ENCODE data around the gene LTBR. TPM values are rescaled to one million over a fixed set of nuclear protein-coding genes. Genes with fewer than 3 reads are reported as not detected.

LTBR gene
- polyA plus RNA-seq, 4 donors, result 59.3 to 80.2 (median 69.5) TPM

GRCh38 chr12:6380141-6381121, 3.5 kb upstream of the LTBR start:
- no peak for DNase-seq (ENCODE audit: low read depth in 4 of 4, low spot score in 2 of 4)

DNA sequence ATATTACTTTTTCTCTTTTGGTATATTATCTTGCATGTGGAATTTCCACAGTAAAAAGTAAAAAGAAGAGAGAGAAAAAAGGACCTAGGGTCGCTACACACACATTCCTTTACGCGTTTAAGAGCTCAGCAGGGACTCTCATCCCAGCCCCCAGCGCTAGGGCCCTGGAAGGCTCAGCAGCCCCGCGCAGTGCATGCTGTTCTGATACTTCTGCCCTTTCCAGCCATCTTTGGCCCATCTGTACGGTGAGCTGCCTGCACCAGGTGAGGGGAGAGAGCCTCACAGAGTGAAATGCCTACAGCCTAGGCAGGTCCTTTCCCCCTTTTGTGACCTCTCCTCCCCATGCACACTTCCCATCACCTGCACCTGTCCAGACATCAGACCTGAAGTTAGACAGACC, 1.6 kb upstream of the LTBR start:
- no peak for DNase-seq (ENCODE audit: low read depth in 4 of 4, low spot score in 2 of 4)

- DNase-seq (ENCODE audit: low read depth in 4 of 4, low spot score in 2 of 4), result no peak
Observed at GRCh38 chr12:6382982-6383381, 980 bp upstream of the LTBR start.

GRCh38 chr12:6384499-6385436, 806 bp downstream of the LTBR start:
- no peak for DNase-seq (ENCODE audit: low read depth in 4 of 4, low spot score in 2 of 4)

DNA sequence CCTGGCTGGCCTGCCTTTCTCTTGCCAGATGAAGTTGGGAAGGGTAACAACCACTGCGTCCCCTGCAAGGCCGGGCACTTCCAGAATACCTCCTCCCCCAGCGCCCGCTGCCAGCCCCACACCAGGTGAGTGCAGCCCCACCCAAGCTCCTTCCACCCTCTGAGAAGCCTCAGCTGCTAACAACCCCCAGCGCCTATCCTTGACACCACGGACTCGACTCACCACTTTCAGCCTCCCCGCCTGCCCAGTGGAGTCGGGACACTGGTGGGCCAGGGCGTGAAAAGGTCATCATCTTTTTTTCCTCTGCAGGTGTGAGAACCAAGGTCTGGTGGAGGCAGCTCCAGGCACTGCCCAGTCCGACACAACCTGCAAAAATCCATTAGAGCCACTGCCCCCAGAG, 2.1 kb downstream of the LTBR start:
- no peak for DNase-seq (ENCODE audit: low read depth in 4 of 4, low spot score in 2 of 4)

DNA sequence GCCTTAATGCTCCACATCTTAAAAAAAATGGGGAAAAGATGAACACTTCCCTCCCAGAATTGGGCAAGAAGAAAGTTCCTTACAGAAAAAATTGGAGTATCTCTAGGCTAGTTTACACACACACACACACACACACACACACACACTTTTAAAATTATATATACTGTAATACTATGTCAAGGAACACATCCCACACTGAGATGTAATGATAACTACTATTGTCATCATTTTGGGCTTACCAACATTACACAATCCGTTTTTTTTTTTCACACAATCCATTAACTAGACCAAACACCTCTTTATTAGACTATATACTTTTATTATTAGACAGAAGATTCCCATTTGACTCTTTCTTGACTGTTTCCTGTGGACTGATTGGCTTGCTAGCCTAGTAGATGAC, 2.5 kb downstream of the LTBR start:
- no peak for DNase-seq (ENCODE audit: low read depth in 4 of 4, low spot score in 2 of 4)

DNA sequence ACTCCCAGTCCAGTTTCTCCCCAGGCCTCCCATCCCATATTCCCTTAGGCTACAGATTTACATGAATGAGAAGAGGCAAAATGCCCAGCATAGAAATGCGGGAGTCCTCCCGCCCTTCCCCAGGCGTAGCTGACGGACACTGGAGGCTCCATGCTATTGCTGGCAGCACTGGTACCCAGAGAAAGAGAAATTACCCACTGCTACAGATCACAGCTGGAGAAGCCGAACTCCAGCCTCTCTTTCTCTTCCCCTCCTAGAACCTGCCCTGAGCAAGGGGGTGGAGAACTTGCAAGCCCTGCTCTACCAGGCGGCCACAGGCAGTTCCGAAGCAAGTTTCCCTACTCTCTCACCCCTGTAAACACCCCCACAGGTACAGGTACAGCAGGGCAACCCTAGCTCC, 3.6 kb downstream of the LTBR start:
- no peak for DNase-seq (ENCODE audit: low read depth in 4 of 4, low spot score in 2 of 4)

- DNase-seq (ENCODE audit: low read depth in 4 of 4, low spot score in 2 of 4), result no peak
Observed at GRCh38 chr12:6390084-6390799, 6.3 kb downstream of the LTBR start.

DNA sequence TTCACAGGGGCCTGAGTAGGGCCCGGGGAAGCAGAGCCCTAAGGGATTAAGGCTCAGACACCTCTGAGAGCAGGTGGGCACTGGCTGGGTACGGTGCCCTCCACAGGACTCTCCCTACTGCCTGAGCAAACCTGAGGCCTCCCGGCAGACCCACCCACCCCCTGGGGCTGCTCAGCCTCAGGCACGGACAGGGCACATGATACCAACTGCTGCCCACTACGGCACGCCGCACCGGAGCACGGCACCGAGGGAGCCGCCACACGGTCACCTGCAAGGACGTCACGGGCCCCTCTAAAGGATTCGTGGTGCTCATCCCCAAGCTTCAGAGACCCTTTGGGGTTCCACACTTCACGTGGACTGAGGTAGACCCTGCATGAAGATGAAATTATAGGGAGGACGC, 7.1 kb downstream of the LTBR start:
- DNase-seq (ENCODE audit: low read depth in 4 of 4, low spot score in 2 of 4), result no peak

DNA sequence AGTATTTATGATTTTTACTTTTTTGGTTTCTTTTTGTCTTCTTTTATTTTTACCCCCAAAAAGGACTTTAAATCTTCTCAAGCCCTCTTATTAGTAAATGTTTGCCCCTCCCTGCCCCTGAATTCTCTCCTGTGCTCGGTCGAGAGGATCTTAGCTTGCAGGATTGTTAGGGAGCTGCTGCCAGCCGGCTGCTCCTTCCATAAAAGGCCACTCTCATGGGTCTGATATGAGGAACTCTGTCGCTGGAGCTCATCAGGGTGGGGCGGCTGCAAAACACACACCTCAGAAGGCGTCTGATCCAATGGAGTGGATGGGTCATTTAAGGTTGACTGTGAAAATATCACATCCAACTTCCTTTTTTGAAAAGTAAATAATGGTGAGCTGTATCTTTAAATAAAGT, 8.5 kb downstream of the LTBR start:
- no peak for DNase-seq (ENCODE audit: low read depth in 4 of 4, low spot score in 2 of 4)

DNA sequence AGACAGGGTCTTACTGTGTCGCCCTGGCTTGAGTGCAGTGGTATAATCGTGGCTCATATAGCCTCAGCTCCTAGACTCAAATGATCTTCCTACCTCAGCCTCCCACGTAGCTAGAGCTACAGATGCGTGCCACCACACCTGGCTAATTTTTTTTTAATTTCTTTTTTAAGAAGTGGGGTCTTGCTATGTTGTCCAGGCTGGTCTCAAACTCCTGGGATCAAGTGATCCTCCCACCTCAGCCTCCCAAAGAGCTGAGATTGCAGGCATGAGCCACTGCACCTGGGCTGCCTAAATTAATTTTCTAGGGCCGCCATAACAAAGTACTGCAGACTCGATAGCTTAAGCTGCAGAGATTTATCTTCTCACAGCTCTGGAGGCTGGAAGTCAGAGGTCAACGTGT, 9.1 kb downstream of the LTBR start:
- DNase-seq (ENCODE audit: low read depth in 4 of 4, low spot score in 2 of 4), result no peak

DNA sequence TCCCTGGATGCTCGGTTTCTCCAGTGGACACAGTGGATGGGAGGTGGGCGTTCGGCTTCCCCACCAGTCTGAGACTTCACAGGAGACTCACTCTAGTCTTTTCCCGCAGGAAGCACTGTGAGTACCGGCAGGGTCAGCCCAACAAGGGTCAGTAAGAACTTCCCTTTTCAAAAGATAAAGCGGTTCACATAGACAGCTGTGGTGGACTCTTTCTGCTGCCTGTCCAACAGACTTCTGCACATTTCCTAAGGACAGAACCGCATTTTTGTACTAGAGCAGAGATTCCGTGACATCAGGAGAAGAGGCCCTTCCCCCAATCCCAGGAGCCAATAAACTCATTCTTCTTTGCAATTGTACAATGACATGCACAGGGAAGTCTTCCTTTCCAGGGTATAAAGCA, 10.4 kb downstream of the LTBR start:
- DNase-seq (ENCODE audit: low read depth in 4 of 4, low spot score in 2 of 4), result no peak

- no peak for DNase-seq (ENCODE audit: low read depth in 4 of 4, low spot score in 2 of 4)
Observed at GRCh38 chr12:6396031-6396430, 12.1 kb downstream of the LTBR start.

DNA sequence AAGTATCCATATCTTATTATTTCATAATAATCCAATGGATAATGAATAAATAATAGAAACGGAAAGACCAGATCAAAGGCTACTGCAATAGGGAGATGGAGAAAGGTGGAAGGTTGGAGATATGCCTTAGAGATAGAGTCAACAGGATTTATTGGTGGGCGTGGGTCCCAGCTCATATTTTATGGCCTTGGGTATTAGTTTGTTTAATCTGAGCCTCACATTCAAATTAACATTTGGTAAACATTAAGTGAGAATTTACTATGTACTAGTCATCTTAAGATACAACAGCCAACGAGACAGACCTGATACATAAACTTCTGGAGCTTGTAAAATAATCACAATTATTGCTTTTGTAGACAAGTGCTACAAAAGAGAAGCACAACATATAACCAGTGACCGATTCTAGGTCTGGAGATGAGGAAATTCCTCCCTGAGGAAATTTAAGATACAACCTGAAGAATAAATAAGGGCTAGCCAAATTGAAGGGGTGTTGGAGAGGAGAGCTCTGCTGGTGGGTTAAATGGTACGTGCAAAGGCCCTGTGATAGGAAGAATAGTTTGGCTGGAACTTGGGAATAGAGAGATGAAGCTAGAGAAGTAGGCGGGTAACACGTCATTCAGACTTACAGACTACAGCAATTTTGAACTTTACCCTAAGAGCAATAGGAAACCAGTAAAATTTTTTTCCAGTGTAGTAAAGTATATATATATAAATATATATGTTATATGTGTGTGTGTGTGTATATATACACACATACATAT, 16.1 kb downstream of the LTBR start:
- DNase-seq (ENCODE audit: low read depth in 4 of 4, low spot score in 2 of 4), result no peak

- DNase-seq (ENCODE audit: low read depth in 4 of 4, low spot score in 2 of 4), result no peak
Observed at GRCh38 chr12:6404390-6404789, 20.4 kb downstream of the LTBR start.

GRCh38 chr12:6405963-6406362, 22.0 kb downstream of the LTBR start:
- no peak for DNase-seq (ENCODE audit: low read depth in 4 of 4, low spot score in 2 of 4)

- DNase-seq (ENCODE audit: low read depth in 4 of 4, low spot score in 2 of 4), result no peak
Observed at GRCh38 chr12:6407236-6407954, 23.4 kb downstream of the LTBR start.

GRCh38 chr12:6416596-6416995, 32.6 kb downstream of the LTBR start:
- DNase-seq (ENCODE audit: low read depth in 4 of 4, low spot score in 2 of 4), result no peak

DNA sequence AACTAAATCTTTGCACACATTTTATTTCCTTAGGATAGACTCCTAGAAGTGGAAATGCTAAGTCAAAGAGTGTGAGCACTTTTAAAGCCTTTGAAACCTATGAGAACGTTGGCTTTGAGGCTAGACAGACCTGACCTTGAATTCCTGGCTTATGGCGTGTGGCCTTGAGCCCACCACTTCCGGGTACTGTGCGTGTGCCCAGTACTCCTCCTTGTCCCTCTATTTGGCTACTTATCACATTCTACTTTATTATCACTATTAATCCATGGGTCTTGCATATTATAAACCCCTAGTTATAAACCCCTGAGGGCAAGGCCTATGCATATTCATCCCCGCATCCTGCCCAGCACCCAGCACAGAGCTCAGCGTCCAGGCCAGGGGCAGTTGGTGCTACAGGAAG, 34.8 kb downstream of the LTBR start:
- no peak for DNase-seq (ENCODE audit: low read depth in 4 of 4, low spot score in 2 of 4)

Data from left renal cortex interstitium (tissue), 4 donors.